ENCODE measurements around the gene KIF17. TPM values are rescaled to one million over a fixed set of nuclear protein-coding genes. Genes with fewer than 3 reads are reported as not detected.

Gene KIF17
- total RNA-seq, 1 experiment from 2014 or later = 2.4 TPM

DNA sequence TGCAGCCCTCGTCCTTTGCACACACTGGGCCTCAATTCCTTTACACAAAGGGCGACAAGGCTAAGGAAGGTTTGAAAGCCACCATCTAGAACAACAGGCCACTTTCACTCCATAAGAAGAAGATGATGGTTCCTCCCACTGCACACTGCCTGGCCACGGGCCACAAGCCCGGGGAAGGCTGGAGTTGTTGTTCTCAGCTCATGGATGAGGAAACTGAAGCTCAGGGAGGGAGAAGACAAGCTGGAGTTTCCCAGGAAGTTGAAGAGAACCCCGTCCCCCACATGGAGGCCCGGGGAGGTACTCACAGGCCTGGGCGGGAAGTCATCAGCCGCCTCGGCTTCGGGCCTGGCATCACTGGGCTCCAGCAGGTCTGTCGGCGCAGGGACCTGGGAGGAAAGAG, 32.1 kb downstream of the KIF17 start:
- Histone ChIP-seq H3K79me2 (ENCODE audit: insufficient read depth, low read length) (no peaks in the 10 kb centered on the region), H3K36me3 (ENCODE audit: control insufficient read depth in 1 of 2, insufficient read depth in 2 of 2, low read length in 2 of 2) (no peaks in the 10 kb centered on the region), H3K27ac (ENCODE audit: low read depth, low read length) (no peak overlapping the region), H3K27me3 (ENCODE audit: insufficient read depth, low read length) (no peaks in the 10 kb centered on the region), H3K9ac (ENCODE audit: low read length) (no peak overlapping the region), H3K4me3 (replicated peaks in 1 of 2; ENCODE audit: low read depth in 1 of 2, low read length in 2 of 2) (no peak overlapping the region), H3K4me2 (ENCODE audit: low read length) (no peak overlapping the region), H3K9me3 (ENCODE audit: control insufficient read depth in 1 of 2, insufficient read depth in 1 of 2, low read depth in 1 of 2, low read length in 2 of 2) (no peaks in the 10 kb centered on the region), H3K4me1 (ENCODE audit: control insufficient read depth in 1 of 2, insufficient read depth in 2 of 2, low read length in 2 of 2) (no peaks in the 10 kb centered on the region), H3K9me2 (ENCODE audit: insufficient read depth) (no peaks in the 10 kb centered on the region), H4K20me1 (ENCODE audit: insufficient read depth) (no peaks in the 10 kb centered on the region), H2AFZ (ENCODE audit: low read depth, low read length, poor library complexity, severe bottlenecking) (no peak overlapping the region)
- ChIA-PET RAD21 (ENCODE audit: low non-redundant PET in 1 of 2, low total read pairs in 2 of 2, uncharacterized antibody in 2 of 2, unreplicated experiment in 2 of 2) (no interaction called here), POLR2A (no interaction called here), CTCF (no interaction called here)
- no peak for TF ChIP-seq EZH2 (IDR thresholded peaks at IDR 0.05)
- no peak for TF ChIP-seq POLR2AphosphoS5 (IDR thresholded peaks at IDR 0.05; ENCODE audit: low read depth, low read length)
- no peak for TF ChIP-seq SRF (IDR thresholded peaks at IDR 0.05; ENCODE audit: low read depth)
- TF ChIP-seq YY1 (IDR thresholded peaks at IDR 0.05; ENCODE audit: extremely low read depth, insufficient replicate concordance, low read depth, low read length) = no peak
- TF ChIP-seq CEBPB (IDR thresholded peaks at IDR 0.05; ENCODE audit: low read depth) = no peak
- TF ChIP-seq EGR1 (IDR thresholded peaks at IDR 0.05; ENCODE audit: low read depth) = no peak
- TF ChIP-seq EZH2phosphoT487 (IDR thresholded peaks at IDR 0.05; ENCODE audit: borderline replicate concordance) = no peak
- no peak for TF ChIP-seq SIN3A (IDR thresholded peaks at IDR 0.05; ENCODE audit: low read depth)
- no peak for TF ChIP-seq CBX3 (IDR thresholded peaks at IDR 0.05; ENCODE audit: low read depth)
- TF ChIP-seq, protein P1, sequence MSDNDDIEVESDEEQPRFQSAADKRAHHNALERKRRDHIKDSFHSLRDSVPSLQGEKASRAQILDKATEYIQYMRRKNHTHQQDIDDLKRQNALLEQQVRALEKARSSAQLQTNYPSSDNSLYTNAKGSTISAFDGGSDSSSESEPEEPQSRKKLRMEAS (IDR thresholded peaks at IDR 0.05) = no peak
- TF ChIP-seq, protein P2, sequence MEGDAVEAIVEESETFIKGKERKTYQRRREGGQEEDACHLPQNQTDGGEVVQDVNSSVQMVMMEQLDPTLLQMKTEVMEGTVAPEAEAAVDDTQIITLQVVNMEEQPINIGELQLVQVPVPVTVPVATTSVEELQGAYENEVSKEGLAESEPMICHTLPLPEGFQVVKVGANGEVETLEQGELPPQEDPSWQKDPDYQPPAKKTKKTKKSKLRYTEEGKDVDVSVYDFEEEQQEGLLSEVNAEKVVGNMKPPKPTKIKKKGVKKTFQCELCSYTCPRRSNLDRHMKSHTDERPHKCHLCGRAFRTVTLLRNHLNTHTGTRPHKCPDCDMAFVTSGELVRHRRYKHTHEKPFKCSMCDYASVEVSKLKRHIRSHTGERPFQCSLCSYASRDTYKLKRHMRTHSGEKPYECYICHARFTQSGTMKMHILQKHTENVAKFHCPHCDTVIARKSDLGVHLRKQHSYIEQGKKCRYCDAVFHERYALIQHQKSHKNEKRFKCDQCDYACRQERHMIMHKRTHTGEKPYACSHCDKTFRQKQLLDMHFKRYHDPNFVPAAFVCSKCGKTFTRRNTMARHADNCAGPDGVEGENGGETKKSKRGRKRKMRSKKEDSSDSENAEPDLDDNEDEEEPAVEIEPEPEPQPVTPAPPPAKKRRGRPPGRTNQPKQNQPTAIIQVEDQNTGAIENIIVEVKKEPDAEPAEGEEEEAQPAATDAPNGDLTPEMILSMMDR (IDR thresholded peaks at IDR 0.05 in 2 of 3, conservative IDR thresholded peaks at IDR 0.05 in 1 of 3; ENCODE audit: borderline replicate concordance in 1 of 3, insufficient read depth in 1 of 3, low read depth in 2 of 3, low read length in 2 of 3) = no peak
- no peak for TF ChIP-seq RAD21 (IDR thresholded peaks at IDR 0.05; ENCODE audit: low read depth)
- no peak for TF ChIP-seq TCF7L2 (IDR thresholded peaks at IDR 0.05; ENCODE audit: borderline replicate concordance, extremely low read depth, insufficient read depth, insufficient read length)
- TF ChIP-seq, protein P3, sequence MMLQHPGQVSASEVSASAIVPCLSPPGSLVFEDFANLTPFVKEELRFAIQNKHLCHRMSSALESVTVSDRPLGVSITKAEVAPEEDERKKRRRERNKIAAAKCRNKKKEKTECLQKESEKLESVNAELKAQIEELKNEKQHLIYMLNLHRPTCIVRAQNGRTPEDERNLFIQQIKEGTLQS (IDR thresholded peaks at IDR 0.05) = no peak
- no peak for TF ChIP-seq ZNF274 (IDR thresholded peaks at IDR 0.05; ENCODE audit: low read depth, low read length)
- no peak for TF ChIP-seq ELF1 (IDR thresholded peaks at IDR 0.05; ENCODE audit: borderline replicate concordance, low read depth)
- no peak for TF ChIP-seq JUND (IDR thresholded peaks at IDR 0.05)
- TF ChIP-seq, protein P4, sequence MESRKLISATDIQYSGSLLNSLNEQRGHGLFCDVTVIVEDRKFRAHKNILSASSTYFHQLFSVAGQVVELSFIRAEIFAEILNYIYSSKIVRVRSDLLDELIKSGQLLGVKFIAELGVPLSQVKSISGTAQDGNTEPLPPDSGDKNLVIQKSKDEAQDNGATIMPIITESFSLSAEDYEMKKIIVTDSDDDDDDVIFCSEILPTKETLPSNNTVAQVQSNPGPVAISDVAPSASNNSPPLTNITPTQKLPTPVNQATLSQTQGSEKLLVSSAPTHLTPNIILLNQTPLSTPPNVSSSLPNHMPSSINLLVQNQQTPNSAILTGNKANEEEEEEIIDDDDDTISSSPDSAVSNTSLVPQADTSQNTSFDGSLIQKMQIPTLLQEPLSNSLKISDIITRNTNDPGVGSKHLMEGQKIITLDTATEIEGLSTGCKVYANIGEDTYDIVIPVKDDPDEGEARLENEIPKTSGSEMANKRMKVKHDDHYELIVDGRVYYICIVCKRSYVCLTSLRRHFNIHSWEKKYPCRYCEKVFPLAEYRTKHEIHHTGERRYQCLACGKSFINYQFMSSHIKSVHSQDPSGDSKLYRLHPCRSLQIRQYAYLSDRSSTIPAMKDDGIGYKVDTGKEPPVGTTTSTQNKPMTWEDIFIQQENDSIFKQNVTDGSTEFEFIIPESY (IDR thresholded peaks at IDR 0.05; ENCODE audit: extremely low read depth, insufficient replicate concordance, low read length) = no peak
- TF ChIP-seq POLR2A (IDR thresholded peaks at IDR 0.05; ENCODE audit: borderline replicate concordance, extremely low read depth, insufficient read depth, insufficient read length) = no peak
- DNase-seq (ENCODE audit: low read depth, low spot score) = no peak
- no peak for ATAC-seq
- intact Hi-C loops (cut with micrococcal nuclease) = no loop called here
- BruUV-seq (replicated peaks) = no TSS peak

Data from HCT116 (cell line).